ENCODE measurements around the gene KCMF1. TPM values are rescaled to one million over a fixed set of nuclear protein-coding genes. Genes with fewer than 3 reads are reported as not detected.

KCMF1 gene
- total and polyA plus RNA-seq, 7 donors = 74.6 to 374 (median 148) TPM

DNA sequence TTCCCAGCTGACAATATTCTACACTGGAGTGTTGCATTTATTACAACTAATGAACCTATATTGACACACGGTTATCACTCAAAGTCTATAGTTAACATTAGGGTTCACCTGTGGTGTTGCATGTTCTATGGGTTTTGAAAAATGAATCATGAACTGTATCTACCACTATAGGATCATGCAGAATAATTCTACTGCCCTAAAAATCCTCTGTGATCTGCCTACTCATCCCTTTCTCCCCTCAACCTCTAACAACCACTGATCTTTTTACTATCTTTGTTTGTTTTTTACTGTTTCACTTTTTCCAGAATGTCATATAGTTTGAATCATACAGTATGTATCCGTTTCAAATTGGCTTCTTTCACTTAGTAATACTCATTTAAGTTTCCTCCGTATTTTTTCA, 114.6 kb downstream of the KCMF1 start:
- TF ChIP-seq, protein P1, sequence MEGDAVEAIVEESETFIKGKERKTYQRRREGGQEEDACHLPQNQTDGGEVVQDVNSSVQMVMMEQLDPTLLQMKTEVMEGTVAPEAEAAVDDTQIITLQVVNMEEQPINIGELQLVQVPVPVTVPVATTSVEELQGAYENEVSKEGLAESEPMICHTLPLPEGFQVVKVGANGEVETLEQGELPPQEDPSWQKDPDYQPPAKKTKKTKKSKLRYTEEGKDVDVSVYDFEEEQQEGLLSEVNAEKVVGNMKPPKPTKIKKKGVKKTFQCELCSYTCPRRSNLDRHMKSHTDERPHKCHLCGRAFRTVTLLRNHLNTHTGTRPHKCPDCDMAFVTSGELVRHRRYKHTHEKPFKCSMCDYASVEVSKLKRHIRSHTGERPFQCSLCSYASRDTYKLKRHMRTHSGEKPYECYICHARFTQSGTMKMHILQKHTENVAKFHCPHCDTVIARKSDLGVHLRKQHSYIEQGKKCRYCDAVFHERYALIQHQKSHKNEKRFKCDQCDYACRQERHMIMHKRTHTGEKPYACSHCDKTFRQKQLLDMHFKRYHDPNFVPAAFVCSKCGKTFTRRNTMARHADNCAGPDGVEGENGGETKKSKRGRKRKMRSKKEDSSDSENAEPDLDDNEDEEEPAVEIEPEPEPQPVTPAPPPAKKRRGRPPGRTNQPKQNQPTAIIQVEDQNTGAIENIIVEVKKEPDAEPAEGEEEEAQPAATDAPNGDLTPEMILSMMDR (IDR thresholded peaks at IDR 0.05) = no peak
- intact Hi-C loops (cut with DNase I) = no loop called here
- H3K4me3 ChIP-seq = no peak overlapping the region
- H3K36me3 ChIP-seq (ENCODE audit: insufficient read depth in 1 of 2, low read depth in 1 of 2) = no peaks in the 10 kb centered on the region
- ATAC-seq (no peak), DNase-seq (no peak)
- 75 to 81% (median 76%) methylated on average over 3 of the region's 3 CpGs for WGBS, 3 donors
- no peaks in the 10 kb centered on the region for H3K4me1 ChIP-seq
- no peak overlapping the region for H3K27ac ChIP-seq
- peaks cover 0 to 5% (median 0%) of the 10 kb centered on the region in 3 donors for H3K27me3 ChIP-seq (ENCODE audit: insufficient read depth in 3 of 3, low read length in 2 of 3)
- H3K9me3 ChIP-seq = peaks cover 7% of the 10 kb centered on the region

DNA sequence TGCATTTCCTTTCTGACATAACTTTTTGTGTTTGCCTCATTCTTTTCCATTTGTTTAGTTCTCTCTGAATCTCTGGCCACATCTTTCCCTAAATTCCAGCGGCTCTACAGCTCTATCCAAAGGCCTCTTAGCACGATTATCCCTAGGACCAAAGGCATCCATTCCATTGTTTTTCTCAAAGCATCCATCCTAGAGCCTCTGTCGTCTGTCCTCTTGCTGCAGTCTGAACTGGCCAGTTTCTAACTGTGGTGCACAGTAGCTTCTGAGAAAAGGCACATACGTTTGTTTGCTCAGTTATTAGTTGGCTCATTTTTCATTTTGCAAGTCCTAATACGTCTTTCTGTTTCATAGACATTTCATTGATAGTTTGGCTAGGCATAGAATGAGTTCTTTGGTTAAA, 116.6 kb downstream of the KCMF1 start:
- WGBS, 3 donors = 87 to 89% (median 89%) methylated on average over 5 of the region's 5 CpGs
- Histone ChIP-seq H3K4me3 (no peak overlapping the region), H3K36me3 (ENCODE audit: insufficient read depth in 1 of 2, low read depth in 1 of 2) (no peaks in the 10 kb centered on the region), H3K27ac (no peak overlapping the region), H3K27me3 (ENCODE audit: insufficient read depth in 3 of 3, low read length in 2 of 3) (peaks cover 0 to 5% (median 0%) of the 10 kb centered on the region in 3 donors), H3K9me3 (no peaks in the 10 kb centered on the region), H3K4me1 (no peaks in the 10 kb centered on the region)
- ATAC-seq = no peak
- TF ChIP-seq, protein P1 (IDR thresholded peaks at IDR 0.05) = no peak
- intact Hi-C loops (cut with DNase I) = no loop called here
- DNase-seq = no peak

DNA sequence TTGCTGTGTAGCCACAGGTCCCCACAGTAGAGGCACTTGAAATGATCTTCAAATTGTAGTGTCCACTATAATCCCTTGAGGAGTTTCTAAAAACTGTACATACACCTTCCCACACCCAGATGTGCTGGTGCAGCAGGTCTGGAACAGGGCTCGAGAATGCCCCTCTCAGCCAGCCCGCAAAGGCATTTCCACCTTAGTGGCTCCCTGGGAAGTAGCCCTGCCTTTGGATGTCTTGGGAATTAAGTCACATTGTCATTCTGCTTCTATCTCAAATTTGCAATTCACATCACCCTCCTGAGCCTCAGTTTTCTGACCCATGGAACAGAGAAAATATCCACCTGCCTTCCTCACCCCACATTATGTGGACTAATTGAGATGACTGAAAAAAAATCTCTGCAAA, 118.0 kb downstream of the KCMF1 start:
- intact Hi-C loops (cut with DNase I) = no loop called here
- no peaks in the 10 kb centered on the region for H3K36me3 ChIP-seq (ENCODE audit: insufficient read depth in 1 of 2, low read depth in 1 of 2)
- DNase-seq = no peak
- no peaks in the 10 kb centered on the region for H3K9me3 ChIP-seq
- TF ChIP-seq, protein P1 (IDR thresholded peaks at IDR 0.05) = no peak
- H3K27me3 ChIP-seq (ENCODE audit: insufficient read depth in 3 of 3, low read length in 2 of 3) = peaks cover 0 to 5% (median 0%) of the 10 kb centered on the region in 3 donors
- H3K27ac ChIP-seq = no peak overlapping the region
- WGBS, 3 donors = 76 to 93% (median 92%) methylated on average over 2 of the region's 2 CpGs
- no peaks in the 10 kb centered on the region for H3K4me1 ChIP-seq
- ATAC-seq = no peak
- H3K4me3 ChIP-seq = no peak overlapping the region

DNA sequence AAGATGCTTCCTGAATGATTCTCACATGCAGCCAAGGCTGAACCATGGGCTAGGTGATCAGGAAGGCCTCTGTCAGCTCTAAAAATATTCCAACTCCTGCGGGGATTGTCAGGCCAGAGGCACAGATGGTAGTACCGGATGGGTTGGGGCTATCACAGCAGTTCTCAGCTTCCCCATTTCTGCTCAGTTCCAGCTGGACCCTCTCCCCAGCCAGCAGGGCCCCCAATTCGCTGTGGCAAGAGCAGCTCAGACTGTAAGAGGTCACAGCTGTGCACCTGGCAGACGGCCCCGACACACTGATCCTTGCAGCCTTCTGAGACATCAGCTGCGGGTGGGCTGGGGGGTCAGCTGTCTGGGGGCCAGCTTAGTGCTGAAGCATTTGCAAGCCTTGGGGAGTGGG, 118.6 kb downstream of the KCMF1 start:
- no peak overlapping the region for H3K27ac ChIP-seq
- no peaks in the 10 kb centered on the region for H3K4me1 ChIP-seq
- 6 to 14% (median 11%) methylated on average over 6 of the region's 6 CpGs for WGBS, 3 donors
- no peak overlapping the region for H3K4me3 ChIP-seq
- H3K9me3 ChIP-seq = no peaks in the 10 kb centered on the region
- H3K36me3 ChIP-seq (ENCODE audit: insufficient read depth in 1 of 2, low read depth in 1 of 2) = no peaks in the 10 kb centered on the region
- peaks cover 0 to 5% (median 0%) of the 10 kb centered on the region in 3 donors for H3K27me3 ChIP-seq (ENCODE audit: insufficient read depth in 3 of 3, low read length in 2 of 3)
- ATAC-seq = no peak
- intact Hi-C loops (cut with DNase I) = no loop called here
- DNase-seq = no peak
- TF ChIP-seq, protein P1 (IDR thresholded peaks at IDR 0.05) = no peak

DNA sequence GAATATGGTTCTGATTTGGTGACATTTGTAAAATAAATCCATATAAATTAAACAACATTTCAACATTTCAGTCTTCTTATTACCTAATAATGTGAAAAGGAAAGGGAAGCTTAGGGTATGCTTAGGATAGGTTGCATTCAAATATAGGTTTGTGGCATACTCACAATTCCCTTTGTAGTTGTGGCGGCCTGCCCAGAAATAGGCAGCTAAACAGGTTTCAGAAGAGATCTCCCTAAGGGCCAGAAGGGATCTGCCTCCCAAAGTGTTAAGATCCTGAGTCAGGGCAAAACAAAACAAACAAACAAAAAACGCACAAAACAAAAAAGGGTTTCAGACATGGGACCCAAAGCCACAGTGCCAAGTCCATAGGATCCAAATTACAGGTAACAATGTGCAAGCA, 120.9 kb downstream of the KCMF1 start:
- 83 to 96% (median 90%) methylated on average over 2 of the region's 2 CpGs for WGBS, 3 donors

More for the DNA sequence above, 120.9 kb downstream of the KCMF1 start:
- H3K36me3 ChIP-seq (ENCODE audit: insufficient read depth in 1 of 2, low read depth in 1 of 2) = no peaks in the 10 kb centered on the region
- no peak overlapping the region for H3K27ac ChIP-seq
- DNase-seq = no peak
- TF ChIP-seq, protein P1 (IDR thresholded peaks at IDR 0.05) = no peak
- H3K4me1 ChIP-seq = no peaks in the 10 kb centered on the region
- H3K4me3 ChIP-seq = no peak overlapping the region
- intact Hi-C loops (cut with DNase I) = no loop called here
- no peaks in the 10 kb centered on the region for H3K9me3 ChIP-seq
- ATAC-seq = no peak
- peaks cover 0 to 5% (median 0%) of the 10 kb centered on the region in 3 donors for H3K27me3 ChIP-seq (ENCODE audit: insufficient read depth in 3 of 3, low read length in 2 of 3)

Measured in psoas muscle (tissue), 8 donors.